Heart right ventricle (tissue), 16 donors: ENCODE measurements around the gene DAB1. TPM values are rescaled to one million over a fixed set of nuclear protein-coding genes. Genes with fewer than 3 reads are reported as not detected.

Experiments used
- ATAC-seq, 8 donors: fragments of 200-7000 bp; cut with Tn5 transposase; one replicate each; pipeline ENCODE4 v1.9.1; 2020; ENCODE audit warnings: mild to moderate bottlenecking in 8 of 8, moderate library complexity in 8 of 8, moderate number of reproducible peaks in 1 of 8
- DNase-seq, 2 donors: peaks; one replicate each; pipeline ENCODE4 v3.0.0-alpha.2; 2020
- H3K27ac ChIP-seq, 10 donors: fragments of 200-600 bp; sonication (generic) in 2 of 10; one replicate each; pipeline versions ENCODE4 v1.5.0 to v1.8.0; 2020 to 2022; ENCODE audit warnings: mild to moderate bottlenecking in 3 of 10
- H3K27me3 ChIP-seq, 7 donors: fragments of 200-600 bp; one replicate each; pipeline ENCODE4 v1.8.0; 2021 to 2022; ENCODE audit warnings: mild to moderate bottlenecking in 2 of 7
- H3K36me3 ChIP-seq, 9 donors: fragments of 200-600 bp; sonication (generic) in 1 of 9; one replicate each; pipeline versions ENCODE4 v1.5.0 to v1.8.0; 2020 to 2022; ENCODE audit warnings: mild to moderate bottlenecking in 2 of 9
- H3K4me1 ChIP-seq, 9 donors: fragments of 200-600 bp; sonication (generic) in 1 of 9; one replicate each; pipeline versions ENCODE4 v1.5.0 to v1.8.0; 2020 to 2022; ENCODE audit warnings: mild to moderate bottlenecking in 4 of 9
- H3K4me3 ChIP-seq, 10 donors: fragments of 200-600 bp; sonication (generic) in 2 of 10; one replicate each; pipeline versions ENCODE4 v1.5.0 to v1.8.0; 2020 to 2022; ENCODE audit warnings: mild to moderate bottlenecking in 7 of 10, moderate library complexity in 2 of 10
- H3K9me3 ChIP-seq, 11 donors: fragments of 200-600 bp in 10 of 11; sonication (generic) in 2 of 11; one replicate each; pipeline versions ENCODE4 v1.5.0 to v1.8.0; 2013 to 2022; ENCODE audit warnings: mild to moderate bottlenecking in 2 of 11, control low read depth in 1 of 11, moderate library complexity in 1 of 11
- WGBS, 2 donors: extraction: QIAGEN DNeasy Blood & Tissue Kit; methylation state at CpG; one replicate each; pipeline ENCODE4 v1.1.7; 2013; ENCODE audit warnings: inconsistent platforms in 1 of 2; 5-methylcytosine and 5-hydroxymethylcytosine counted together
- intact Hi-C, 10 donors: fragments of 100-400 bp; cut with DNase I; formaldehyde crosslinking; loops; one replicate each; pipeline versions ENCODE4 v1.11.1 to v1.14.2; 2022
- polyA plus RNA-seq, 2 donors: library from polyadenylated mRNA; stranded (reverse); fragments of 200-250 nt; gene quantifications; one replicate each; pipeline ENCODE4 v1.2.3, GENCODE V29; 2013
- total RNA-seq, 10 donors: library from RNA; stranded (reverse); fragmentation: NEBNext Ultra II Directional in 3 of 10; extraction: Animal tissue kit (Norgen Biotek cat#: 25700) in 3 of 10; gene quantifications; one replicate each; pipeline versions ENCODE4 v1.2.1 to v1.2.4, GENCODE V29; 2021 to 2023
- TF ChIP-seq, protein P1 (sequence below), 9 donors: fragments of 200-600 bp; sonication (generic) in 2 of 9; IDR thresholded peaks; one replicate each; pipeline versions ENCODE4 v1.5.0 to v1.8.0; 2021 to 2022; ENCODE audit warnings: antibody characterized with exemption in 9 of 9, mild to moderate bottlenecking in 5 of 9, moderate library complexity in 1 of 9
- donor health status: Arrhythmogenic right ventricular cardiomyopathy.
- donor health status: ischemic (EF 13 %, LVEDD 7.1; RV severe dilation, severe dysfunction).
- donor health status: healthy with polysubstance abuse.
- donor health status: DM: no; HTN: yes; CAD: no.
- donor health status: DM: no; HTN: no; CAD: no.
- donor health status: ischemic (EF 25% LVEDD 6.9; RV normal size, moderate dysfunction).
- donor health status: ischemic (EF 25% LVEDD 5.7; RV mildly dilated, moderate dysfunction).
- donor health status: healthy.
- donor health status: DM: yes; HTN: yes; CAD: no.
- donor health status: Ischemic cardiomyopathy.
- donor health status: ischemic (EF 35%, LVEDD 5.7; RV mildly dilated, moderate dysfunction).
- donor health status: nonischemic (EF 11% LVEDD 7.7; RV severe dilation, severe dysfunction).
- donor health status: DM: yes; HTN: yes; CAD: no.
- donor health status: PGD.
- donor health status: ischemic (EF 29% LVEDD 5.4; RV normal size, mild dysfunction).
- donor health status: nonischemic (EF 23%, LVEDD 6.1; RV moderate dilation, normal function).

Gene DAB1
- total and polyA plus RNA-seq, 12 donors: 0.16 to 25.5 (median 8.1) TPM

GRCh38 chr1:57423135-57423655 is 665 bp downstream of the DAB1 start:
- TF ChIP-seq, protein P1, sequence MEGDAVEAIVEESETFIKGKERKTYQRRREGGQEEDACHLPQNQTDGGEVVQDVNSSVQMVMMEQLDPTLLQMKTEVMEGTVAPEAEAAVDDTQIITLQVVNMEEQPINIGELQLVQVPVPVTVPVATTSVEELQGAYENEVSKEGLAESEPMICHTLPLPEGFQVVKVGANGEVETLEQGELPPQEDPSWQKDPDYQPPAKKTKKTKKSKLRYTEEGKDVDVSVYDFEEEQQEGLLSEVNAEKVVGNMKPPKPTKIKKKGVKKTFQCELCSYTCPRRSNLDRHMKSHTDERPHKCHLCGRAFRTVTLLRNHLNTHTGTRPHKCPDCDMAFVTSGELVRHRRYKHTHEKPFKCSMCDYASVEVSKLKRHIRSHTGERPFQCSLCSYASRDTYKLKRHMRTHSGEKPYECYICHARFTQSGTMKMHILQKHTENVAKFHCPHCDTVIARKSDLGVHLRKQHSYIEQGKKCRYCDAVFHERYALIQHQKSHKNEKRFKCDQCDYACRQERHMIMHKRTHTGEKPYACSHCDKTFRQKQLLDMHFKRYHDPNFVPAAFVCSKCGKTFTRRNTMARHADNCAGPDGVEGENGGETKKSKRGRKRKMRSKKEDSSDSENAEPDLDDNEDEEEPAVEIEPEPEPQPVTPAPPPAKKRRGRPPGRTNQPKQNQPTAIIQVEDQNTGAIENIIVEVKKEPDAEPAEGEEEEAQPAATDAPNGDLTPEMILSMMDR (IDR thresholded peaks at IDR 0.05): no peak
- H3K9me3 ChIP-seq: no peaks in the 10 kb centered on the region
- ATAC-seq (peak in 6 of 8 donors; percentile 4 to 52 (median 24)), DNase-seq (no peak)
- no peaks in the 10 kb centered on the region for H3K36me3 ChIP-seq
- H3K27me3 ChIP-seq: peaks cover 0 to 77% (median 55%) of the 10 kb centered on the region in 7 donors
- peaks cover 0 to 24% (median 10%) of the 10 kb centered on the region in 9 donors for H3K4me1 ChIP-seq
- intact Hi-C loops: loop anchor here in 7 of 10 donors (5.0 to 10.0 kb wide), 6 partner anchors 302 to 734 kb away; no protein-coding TSS in a partner anchor
- peak overlapping the region in 2 of 10 donors; percentile 22 to 66 for H3K27ac ChIP-seq
- 1 to 2% methylated on average over 35 to 36 of the region's 36 CpGs for WGBS, 2 donors
- peak overlapping the region; percentile 37 to 64 (median 53) for H3K4me3 ChIP-seq

DNA sequence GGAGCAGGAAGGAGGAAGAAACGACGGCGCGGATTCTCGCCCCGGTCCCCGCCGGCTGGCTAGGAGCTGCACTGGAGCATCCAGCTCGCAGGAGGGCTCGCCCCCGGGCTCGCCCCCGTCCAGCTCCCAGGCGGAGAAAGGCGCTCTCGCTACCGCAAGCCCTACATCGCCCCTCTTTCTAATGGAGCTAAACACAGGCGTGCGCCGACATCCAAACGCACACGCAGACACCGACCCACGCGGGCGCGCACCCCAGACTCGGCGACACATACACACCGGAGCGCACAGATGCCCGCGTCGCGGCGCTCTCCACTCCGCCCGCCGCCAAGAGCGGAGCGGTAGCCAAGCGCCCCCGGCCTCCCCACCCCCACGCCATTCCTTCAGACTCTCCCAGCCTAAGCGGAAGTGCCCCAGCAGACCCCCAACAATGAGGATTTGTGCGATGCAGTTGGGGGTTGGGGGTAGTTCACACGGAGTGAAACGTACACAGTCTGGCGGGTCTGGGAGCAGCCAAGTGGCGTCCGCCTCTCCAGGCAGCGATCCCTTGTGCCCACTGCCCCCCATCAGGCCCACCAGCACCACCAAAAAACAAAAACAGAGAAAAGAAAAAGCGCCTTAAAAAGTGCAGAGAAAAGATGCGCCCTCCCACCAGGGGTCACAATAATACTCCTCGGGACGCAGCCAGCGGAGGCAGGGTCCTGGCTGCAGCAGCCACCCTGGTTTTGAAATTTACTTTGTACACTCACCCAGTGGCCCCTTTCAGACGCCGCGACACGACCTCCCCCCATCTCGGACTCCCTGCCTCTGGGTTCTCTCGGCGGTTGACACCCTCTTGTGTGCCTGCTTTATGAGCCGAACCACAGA is 1.4 kb downstream of the DAB1 start:
- Histone ChIP-seq H3K9me3 (no peaks in the 10 kb centered on the region), H3K4me1 (peaks cover 0 to 24% (median 10%) of the 10 kb centered on the region in 9 donors), H3K27ac (peak overlapping the region in 2 of 10 donors; percentile 1 to 66), H3K4me3 (peak overlapping the region; percentile 37 to 64 (median 53)), H3K36me3 (no peaks in the 10 kb centered on the region), H3K27me3 (peaks cover 0 to 77% (median 55%) of the 10 kb centered on the region in 7 donors)
- 1% methylated on average over 66 of the region's 66 CpGs for WGBS, 2 donors
- DNase-seq (no peak), ATAC-seq (peak in 7 of 8 donors; percentile 52 to 84 (median 68))
- intact Hi-C loops: loop anchor here in 7 of 10 donors (5.0 to 10.0 kb wide), 6 partner anchors 302 to 735 kb away; no protein-coding TSS in a partner anchor
- TF ChIP-seq, protein P1 (IDR thresholded peaks at IDR 0.05): peak in 3 of 9 donors; percentile 24 to 28 (median 26)

DNA sequence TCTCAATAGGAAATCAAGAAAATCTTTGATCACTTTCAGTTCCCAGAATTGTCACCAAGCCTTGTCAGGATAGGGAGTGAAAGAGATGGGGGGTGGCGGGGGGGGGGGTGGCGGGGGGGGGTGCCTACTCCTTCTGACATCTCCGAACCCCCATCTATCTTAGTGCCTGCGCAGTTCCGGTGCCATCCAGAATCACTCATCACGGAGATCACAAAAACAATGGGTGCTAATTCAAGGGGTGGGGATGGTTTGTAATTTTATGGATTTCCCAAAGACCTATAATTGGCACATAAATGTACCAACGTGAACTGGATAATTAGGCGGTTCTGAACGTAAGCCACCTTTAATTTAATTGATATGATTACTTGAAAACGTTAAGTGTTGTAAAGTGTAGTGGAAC is 2.1 kb downstream of the DAB1 start:
- no peak for DNase-seq
- intact Hi-C loops: loop anchor here in 7 of 10 donors (5.0 to 10.0 kb wide), 6 partner anchors 303 to 735 kb away; no protein-coding TSS in a partner anchor
- TF ChIP-seq, protein P1 (IDR thresholded peaks at IDR 0.05): no peak
- Histone ChIP-seq H3K27ac (peak overlapping the region in 1 of 10 donors; percentile 66), H3K4me3 (peak overlapping the region; percentile 37 to 64 (median 53)), H3K36me3 (no peaks in the 10 kb centered on the region), H3K27me3 (peaks cover 0 to 77% (median 58%) of the 10 kb centered on the region in 7 donors), H3K4me1 (peaks cover 0 to 24% (median 10%) of the 10 kb centered on the region in 9 donors), H3K9me3 (no peaks in the 10 kb centered on the region)
- ATAC-seq: no peak
- 6% methylated on average over 10 of the region's 10 CpGs for WGBS, 2 donors
